ENCODE results near the gene COASY.

The COASY gene

GRCh38 chr17:42584880-42585279 lies 22.9 kb downstream of the COASY start:
- TF ChIP-seq ZNF274 (IDR thresholded peaks at IDR 0.05; ENCODE audit: low read depth, low read length) = no peak
- H3K4me3 ChIP-seq (ENCODE audit: low read length) = no peak overlapping the region

DNA sequence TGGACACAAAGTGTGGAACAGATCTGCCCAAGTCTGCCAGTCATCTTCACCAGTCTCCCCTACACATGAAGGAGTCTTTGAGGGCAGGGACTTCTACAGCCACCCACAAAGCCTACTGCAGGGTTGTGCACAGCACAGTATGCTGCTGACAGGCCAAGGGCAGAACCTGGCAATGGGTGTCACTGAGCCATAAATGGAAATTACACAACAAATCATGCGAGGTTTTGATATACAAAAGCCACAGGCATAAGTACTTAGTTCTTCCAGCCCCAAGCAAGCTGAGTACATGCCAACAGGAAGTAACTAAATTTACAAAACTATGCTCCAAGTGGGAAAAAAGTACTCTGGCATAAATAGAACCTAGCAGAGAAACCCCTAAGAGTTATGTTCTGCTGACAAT lies 23.4 kb downstream of the COASY start:
- TF ChIP-seq ZNF274 (IDR thresholded peaks at IDR 0.05; ENCODE audit: low read depth, low read length) = no peak
- H3K4me3 ChIP-seq (ENCODE audit: low read length) = no peak overlapping the region

DNA sequence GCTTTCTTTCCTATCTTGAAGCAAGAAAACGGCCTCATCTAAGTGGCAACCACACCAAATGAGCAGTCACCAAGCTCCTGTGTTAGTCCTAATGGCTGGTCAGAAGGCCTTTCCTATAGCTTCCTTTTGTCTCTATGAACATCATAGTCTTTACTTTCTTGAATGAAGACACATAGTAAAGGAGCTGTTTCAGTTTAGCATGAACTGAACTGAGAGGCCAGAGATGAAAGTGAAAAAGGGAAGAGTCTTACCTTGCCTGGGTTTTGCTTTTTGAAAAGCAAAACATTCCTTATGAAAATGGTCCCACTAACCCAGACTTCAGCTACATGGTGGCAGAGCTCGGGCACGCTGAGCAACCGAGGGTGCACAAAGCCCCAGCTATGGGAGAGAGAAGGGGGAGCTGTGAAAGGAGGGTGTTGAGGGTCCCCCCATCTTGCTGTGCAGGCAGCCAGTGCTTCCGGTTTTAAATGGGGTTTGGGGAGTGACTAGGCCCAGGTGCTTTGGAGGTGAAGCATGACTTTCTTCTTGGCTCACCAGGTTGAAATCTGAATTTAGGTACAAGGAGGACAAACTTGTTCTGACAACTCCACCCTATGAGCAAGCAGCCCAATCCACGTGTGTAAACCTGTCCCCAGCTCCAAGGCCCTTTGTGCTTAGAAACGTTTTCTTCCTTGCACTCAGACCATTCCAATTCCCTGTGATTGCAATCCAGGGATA lies 24.7 kb downstream of the COASY start:
- no peak overlapping the region for H3K4me3 ChIP-seq (ENCODE audit: low read length)
- TF ChIP-seq ZNF274 (IDR thresholded peaks at IDR 0.05; ENCODE audit: low read depth, low read length) = no peak

DNA sequence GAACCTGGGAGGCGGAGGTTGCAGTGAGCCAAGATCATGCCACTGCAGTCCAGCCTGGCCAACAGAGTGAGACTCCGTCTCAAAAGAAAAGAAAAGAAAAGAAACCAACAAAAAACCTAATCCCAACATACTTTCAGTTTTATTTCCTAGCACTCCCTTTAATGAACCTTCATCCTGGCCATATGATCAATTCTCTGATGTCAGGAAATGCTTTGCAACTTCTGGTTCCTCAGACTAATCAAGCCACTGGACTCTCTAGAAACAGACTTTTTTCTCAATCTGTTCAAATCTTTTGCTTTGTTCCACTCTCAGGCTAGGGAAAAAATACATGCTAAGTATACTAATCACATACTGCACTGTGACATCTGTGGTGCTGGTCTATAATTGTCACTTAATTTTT lies 28.9 kb downstream of the COASY start:
- TF ChIP-seq ZNF274 (IDR thresholded peaks at IDR 0.05; ENCODE audit: low read depth, low read length) = no peak

DNA sequence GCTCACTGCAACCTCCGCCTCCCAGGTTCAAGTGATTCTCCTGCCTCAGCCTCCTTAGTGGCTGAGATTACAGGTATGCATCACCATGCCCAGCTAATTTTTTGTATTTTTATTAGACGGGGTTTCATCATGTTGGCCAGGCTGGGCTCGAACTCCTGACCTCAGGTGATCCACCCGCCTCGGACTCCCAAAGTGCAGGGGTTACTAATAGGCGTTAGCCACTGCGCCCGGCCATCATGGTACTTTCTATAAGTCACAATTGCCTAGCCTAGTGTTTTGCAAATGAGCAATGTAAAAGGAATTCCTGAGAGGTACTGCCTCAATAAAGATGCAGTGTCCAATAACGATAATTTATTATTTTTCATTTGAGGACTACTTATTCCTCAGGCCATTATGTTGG lies 29.5 kb downstream of the COASY start:
- no peak for TF ChIP-seq ZNF274 (IDR thresholded peaks at IDR 0.05; ENCODE audit: low read depth, low read length)
- H3K4me3 ChIP-seq (ENCODE audit: low read length) = no peak overlapping the region

More for the DNA sequence above, 28.9 kb downstream of the COASY start:
- no peak overlapping the region for H3K4me3 ChIP-seq (ENCODE audit: low read length)

- no peak overlapping the region for H3K4me3 ChIP-seq (ENCODE audit: low read length)
- TF ChIP-seq ZNF274 (IDR thresholded peaks at IDR 0.05; ENCODE audit: low read depth, low read length) = no peak
These were observed 34.4 kb downstream of the COASY start for GRCh38 chr17:42596386-42596785.

DNA sequence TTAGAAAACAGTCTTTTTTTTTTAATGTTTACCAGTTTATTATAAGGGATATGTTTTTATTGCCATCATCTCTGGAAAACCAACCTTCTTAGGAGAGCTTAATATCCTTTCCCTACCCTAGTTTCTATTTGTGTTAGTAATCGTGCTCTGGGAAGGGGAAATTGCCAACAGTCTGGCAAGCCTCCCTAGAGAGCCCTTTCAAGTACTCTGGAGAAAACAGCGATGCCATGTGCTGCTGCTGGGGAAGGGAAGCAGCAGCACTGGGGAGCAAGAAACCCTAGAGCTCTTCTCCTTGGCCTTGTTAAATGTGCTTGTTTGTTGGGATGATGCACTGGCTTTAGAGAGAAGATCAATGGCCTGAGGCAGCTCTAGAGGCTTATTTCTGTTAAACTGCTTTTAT lies 37.0 kb downstream of the COASY start:
- TF ChIP-seq ZNF274 (IDR thresholded peaks at IDR 0.05; ENCODE audit: low read depth, low read length) = no peak
- H3K4me3 ChIP-seq (ENCODE audit: low read length) = no peak overlapping the region

- no peak overlapping the region for H3K4me3 ChIP-seq (ENCODE audit: low read length)
These were observed 41.4 kb downstream of the COASY start for GRCh38 chr17:42603318-42603717.

GRCh38 chr17:42607769-42608168 lies 45.8 kb downstream of the COASY start:
- no peak for TF ChIP-seq ZNF274 (IDR thresholded peaks at IDR 0.05; ENCODE audit: low read depth, low read length)
- peak overlapping the region; percentile 84 for H3K4me3 ChIP-seq (ENCODE audit: low read length)

More at GRCh38 chr17:42603318-42603717, 41.4 kb downstream of the COASY start:
- TF ChIP-seq ZNF274 (IDR thresholded peaks at IDR 0.05; ENCODE audit: low read depth, low read length) = no peak

- TF ChIP-seq ZNF274 (IDR thresholded peaks at IDR 0.05; ENCODE audit: low read depth, low read length) = no peak
- H3K4me3 ChIP-seq (ENCODE audit: low read length) = peak overlapping the region; percentile 84
These were observed 46.6 kb downstream of the COASY start for GRCh38 chr17:42608305-42609181.

GRCh38 chr17:42609182-42609813 lies 47.4 kb downstream of the COASY start, which contains the start of the genes RETREG3 and TUBG1:
Gene RETREG3, minus strand, starts transcription at chr17:42609374. Its CDS starts 50 bp downstream, at chr17:42609324.
Gene TUBG1, plus strand, starts transcription at chr17:42609683. Its CDS starts 55 bp downstream, at chr17:42609738.
- TF ChIP-seq ZNF274 (IDR thresholded peaks at IDR 0.05; ENCODE audit: low read depth, low read length) = no peak
- H3K4me3 ChIP-seq (ENCODE audit: low read length) = peak within 1 kb of the TSS; percentile 88

DNA sequence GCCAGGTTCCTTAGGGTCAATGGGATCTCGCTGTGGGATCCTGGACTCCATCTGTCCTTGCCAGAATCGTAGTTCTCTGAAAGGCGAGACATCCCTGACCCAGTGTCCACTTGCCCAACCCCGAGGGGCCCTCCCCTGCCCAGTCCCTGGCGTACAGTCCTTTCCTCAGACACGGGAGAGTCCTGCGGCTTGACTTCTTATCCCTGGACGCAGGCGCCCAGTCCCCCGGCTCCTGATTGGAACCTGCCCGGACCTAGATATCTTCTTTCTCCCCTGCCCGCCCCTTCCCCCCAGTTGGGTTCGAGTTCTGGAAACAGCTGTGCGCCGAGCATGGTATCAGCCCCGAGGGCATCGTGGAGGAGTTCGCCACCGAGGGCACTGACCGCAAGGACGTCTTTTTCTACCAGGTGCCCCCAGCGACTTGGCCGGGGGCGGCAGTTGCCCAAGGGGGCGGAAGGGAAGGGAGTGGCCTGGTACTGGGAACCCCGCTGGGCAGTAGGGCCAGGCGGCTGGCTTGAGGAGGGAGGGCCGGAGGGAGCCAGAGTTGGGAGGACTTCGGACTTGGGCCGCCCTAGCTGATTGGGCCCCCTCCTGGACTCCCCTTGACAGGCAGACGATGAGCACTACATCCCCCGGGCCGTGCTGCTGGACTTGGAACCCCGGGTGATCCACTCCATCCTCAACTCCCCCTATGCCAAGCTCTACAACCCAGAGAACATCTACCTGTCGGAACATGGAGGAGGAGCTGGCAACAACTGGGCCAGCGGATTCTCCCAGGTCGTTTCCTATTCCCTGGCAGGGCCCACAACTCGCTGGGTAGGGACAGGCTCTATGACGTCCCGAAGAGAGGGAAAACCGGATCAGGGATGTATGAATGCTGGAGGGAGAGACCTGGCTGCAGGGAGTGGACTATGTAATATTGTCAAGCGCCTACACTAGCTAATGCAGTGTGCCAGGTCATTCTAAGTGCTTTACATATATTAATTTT lies 48.2 kb downstream of the COASY start:
- peak overlapping the region; percentile 88 for H3K4me3 ChIP-seq (ENCODE audit: low read length)

DNA sequence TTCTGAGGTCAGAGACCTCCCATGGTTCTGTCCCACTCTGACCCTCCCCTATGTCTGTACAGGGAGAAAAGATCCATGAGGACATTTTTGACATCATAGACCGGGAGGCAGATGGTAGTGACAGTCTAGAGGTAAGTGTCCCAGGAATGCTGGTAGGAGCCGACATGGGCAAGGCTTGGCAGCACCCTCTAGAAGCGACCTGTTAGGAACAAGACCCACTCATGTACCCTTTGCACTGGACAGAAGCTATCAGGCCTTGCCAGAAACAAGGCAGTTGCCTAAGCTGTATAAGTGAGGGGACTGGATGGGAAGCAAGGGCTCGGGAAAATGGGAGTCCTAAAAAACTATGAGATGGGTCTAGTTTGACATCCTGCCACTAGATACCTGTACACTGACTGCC lies 50.1 kb downstream of the COASY start:
- no peak overlapping the region for H3K4me3 ChIP-seq (ENCODE audit: low read length)
- no peak for TF ChIP-seq ZNF274 (IDR thresholded peaks at IDR 0.05; ENCODE audit: low read depth, low read length)

All from GM08714 (cell line).